Ovary (tissue), 9 donors: ENCODE data around the gene TC2N. TPM values are rescaled to one million over a fixed set of nuclear protein-coding genes. Genes with fewer than 3 reads are reported as not detected.
"Not testable (repeated sequence)": the region's sequence is repeated elsewhere in the genome, so short reads cannot be mapped to it uniquely, and the experiment has no call there.

Experiments used
- DNase-seq, 5 donors: peaks; one replicate each; pipeline ENCODE4 v3.0.0-alpha.2; 2019 to 2020
- H3K27ac ChIP-seq, 2 donors: fragments of 200-600 bp; one replicate each; pipeline versions ENCODE4 v1.5.1 to v1.8.0; 2019 to 2022
- H3K27me3 ChIP-seq: fragments of 200-600 bp; one replicate; pipeline ENCODE4 v1.8.0; 2022
- H3K36me3 ChIP-seq: fragments of 200-600 bp; sonication (generic); one replicate; pipeline ENCODE4 v1.5.1; 2019
- H3K4me1 ChIP-seq: one replicate; pipeline ENCODE4 v1.8.1; 2013; ENCODE audit warnings: mild to moderate bottlenecking, moderate library complexity; ENCODE audit not compliant: insufficient read depth
- H3K4me3 ChIP-seq: fragments of 200-600 bp; sonication (generic); one replicate; pipeline ENCODE4 v1.5.1; 2017
- H3K9me3 ChIP-seq, 2 donors: fragments of 200-600 bp in 1 of 2; sonication (generic) in 1 of 2; one replicate each; pipeline versions ENCODE4 v1.5.1 to v1.8.1; 2013 to 2019; ENCODE audit warnings: mild to moderate bottlenecking in 1 of 2, moderate library complexity in 1 of 2
- EP300 ChIP-seq: sonication (generic); formaldehyde crosslinking; IDR thresholded peaks from one replicate; pipeline ENCODE4 v1.6.1; 2017; ENCODE audit warnings: antibody characterized with exemption
- POLR2A ChIP-seq: fragments of 450-650 bp; IDR thresholded peaks from one replicate; pipeline ENCODE4 v1.6.1; 2017; ENCODE audit warnings: antibody characterized with exemption, mild to moderate bottlenecking, moderate library complexity
- WGBS, 3 donors: extraction: QIAGEN DNeasy Blood & Tissue Kit in 1 of 3; methylation state at CpG; one replicate each; pipeline versions ENCODE4 v1.1.5 to v1.1.7; 2013 to 2017; 5-methylcytosine and 5-hydroxymethylcytosine counted together
- intact Hi-C, 4 donors: fragments of 100-400 bp; cut with DNase I; formaldehyde crosslinking; loops; one replicate each; pipeline versions ENCODE4 v1.11.0 to v1.15.1; 2022 to 2023
- polyA plus RNA-seq, 2 donors: library from polyadenylated mRNA; stranded (reverse); fragments of 200-250 nt in 1 of 2; fragments of 350-450 nt in 1 of 2; fragmentation: Illumina TruSeq in 1 of 2; extraction: RNeasy Lipid Tissue Mini Kit (QIAGEN cat#74804) in 1 of 2; gene quantifications; one replicate each; pipeline ENCODE4 v1.2.3, GENCODE V29; 2013 to 2014
- total RNA-seq, 7 donors: library from RNA; depleted of rRNA in 2 of 7; stranded (reverse); fragments of >200 nt in 2 of 7; fragmentation: NEBNext Ultra II Directional in 3 of 7; extraction: Animal tissue kit (Norgen Biotek cat#: 25700) in 3 of 7; gene quantifications; one replicate each; pipeline versions ENCODE4 v1.1.0 to v1.2.4, GENCODE V29; 2016 to 2023
- TF ChIP-seq, protein P1 (sequence below), 3 donors: fragments of 450-650 bp in 2 of 3; fragments of 200-600 bp in 1 of 3; IDR thresholded peaks; one replicate each; pipeline versions ENCODE4 v1.5.1 to v1.8.0; 2016 to 2022; ENCODE audit warnings: antibody characterized with exemption in 3 of 3, mild to moderate bottlenecking in 1 of 3
- donor health status: DM: no; HTN: no; CAD: no; lungs with moderate emphysema.
- donor health status: DM: no; HTN: no; CAD: no.
- donor health status: Bipolar disorder and iron deficiency.
- donor health status: DM: yes; HTN: yes; CAD: no.
- donor health status: DM: no; HTN: no; CAD: no.
- donor health status: DM: yes; HTN: yes; CAD: no.

The TC2N gene
- total and polyA plus RNA-seq, 9 donors = 2.2 to 81.7 (median 12.4) TPM

DNA sequence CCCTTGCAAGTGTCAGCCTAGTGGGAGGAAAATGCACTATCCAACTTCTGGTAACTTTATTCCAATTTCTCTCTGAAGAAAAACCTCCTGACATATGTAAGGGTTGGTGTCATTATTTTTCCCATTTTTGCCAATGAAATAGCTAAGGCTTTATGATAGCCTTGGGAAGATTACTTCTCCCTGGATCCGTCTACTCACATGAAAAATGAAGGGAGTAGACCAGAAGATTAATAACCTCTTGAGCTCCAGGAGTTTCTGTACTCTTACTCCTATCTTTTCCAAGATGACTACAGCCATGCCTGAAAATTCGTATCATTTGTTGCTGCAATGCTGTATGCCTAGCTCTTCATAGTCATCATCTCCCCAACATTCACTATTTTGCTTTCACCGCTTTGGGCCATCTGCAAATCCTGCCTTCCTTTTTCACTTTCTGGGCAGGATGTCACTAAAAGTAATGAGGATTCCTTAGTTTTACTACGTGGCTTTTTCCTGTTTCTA is 18.8 kb downstream of the TC2N start:
- TF ChIP-seq POLR2A (no peak), EP300 (no peak)
- TF ChIP-seq, protein P1, sequence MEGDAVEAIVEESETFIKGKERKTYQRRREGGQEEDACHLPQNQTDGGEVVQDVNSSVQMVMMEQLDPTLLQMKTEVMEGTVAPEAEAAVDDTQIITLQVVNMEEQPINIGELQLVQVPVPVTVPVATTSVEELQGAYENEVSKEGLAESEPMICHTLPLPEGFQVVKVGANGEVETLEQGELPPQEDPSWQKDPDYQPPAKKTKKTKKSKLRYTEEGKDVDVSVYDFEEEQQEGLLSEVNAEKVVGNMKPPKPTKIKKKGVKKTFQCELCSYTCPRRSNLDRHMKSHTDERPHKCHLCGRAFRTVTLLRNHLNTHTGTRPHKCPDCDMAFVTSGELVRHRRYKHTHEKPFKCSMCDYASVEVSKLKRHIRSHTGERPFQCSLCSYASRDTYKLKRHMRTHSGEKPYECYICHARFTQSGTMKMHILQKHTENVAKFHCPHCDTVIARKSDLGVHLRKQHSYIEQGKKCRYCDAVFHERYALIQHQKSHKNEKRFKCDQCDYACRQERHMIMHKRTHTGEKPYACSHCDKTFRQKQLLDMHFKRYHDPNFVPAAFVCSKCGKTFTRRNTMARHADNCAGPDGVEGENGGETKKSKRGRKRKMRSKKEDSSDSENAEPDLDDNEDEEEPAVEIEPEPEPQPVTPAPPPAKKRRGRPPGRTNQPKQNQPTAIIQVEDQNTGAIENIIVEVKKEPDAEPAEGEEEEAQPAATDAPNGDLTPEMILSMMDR (IDR thresholded peaks at IDR 0.05) = no peak
- intact Hi-C loops = no loop called here
- H3K36me3 ChIP-seq = no peaks in the 10 kb centered on the region
- H3K27ac ChIP-seq = no peak overlapping the region
- H3K4me1 ChIP-seq = peaks cover 4% of the 10 kb centered on the region
- no peak overlapping the region for H3K4me3 ChIP-seq
- no peak for DNase-seq
- WGBS, 3 donors = 52 to 77% (median 73%) methylated on average over 4 of the region's 4 CpGs
- no peaks in the 10 kb centered on the region for H3K9me3 ChIP-seq
- no peaks in the 10 kb centered on the region for H3K27me3 ChIP-seq

DNA sequence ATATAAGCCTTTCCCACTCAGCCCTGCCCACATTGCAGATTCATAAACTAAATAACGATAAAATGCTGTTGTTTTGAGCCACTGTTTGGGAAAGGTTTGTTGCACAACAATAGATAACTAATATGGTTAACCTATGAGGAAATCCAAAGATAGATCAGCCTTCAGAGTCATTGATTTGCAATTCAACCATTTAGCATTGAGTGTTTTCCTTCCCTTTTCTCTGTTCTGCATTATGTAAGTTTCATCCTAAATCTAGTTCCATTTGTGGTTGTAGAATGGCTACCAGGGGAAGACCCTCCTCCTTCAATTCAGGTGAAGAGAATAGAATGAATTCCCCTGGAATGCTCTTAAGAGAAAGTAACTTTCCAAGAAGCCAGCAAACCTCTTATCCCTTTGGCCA is 19.6 kb downstream of the TC2N start:
- WGBS, 3 donors = 72 to 79% (median 78%) methylated on average over 1 of the region's 1 CpG
- no peaks in the 10 kb centered on the region for H3K9me3 ChIP-seq
- DNase-seq = no peak
- H3K4me3 ChIP-seq = no peak overlapping the region
- H3K36me3 ChIP-seq = no peaks in the 10 kb centered on the region
- intact Hi-C loops = no loop called here
- H3K27me3 ChIP-seq = no peaks in the 10 kb centered on the region
- TF ChIP-seq, protein P1 (IDR thresholded peaks at IDR 0.05) = no peak
- no peak for TF ChIP-seq EP300
- no peak for TF ChIP-seq POLR2A
- no peaks in the 10 kb centered on the region for H3K4me1 ChIP-seq
- H3K27ac ChIP-seq = no peak overlapping the region

DNA sequence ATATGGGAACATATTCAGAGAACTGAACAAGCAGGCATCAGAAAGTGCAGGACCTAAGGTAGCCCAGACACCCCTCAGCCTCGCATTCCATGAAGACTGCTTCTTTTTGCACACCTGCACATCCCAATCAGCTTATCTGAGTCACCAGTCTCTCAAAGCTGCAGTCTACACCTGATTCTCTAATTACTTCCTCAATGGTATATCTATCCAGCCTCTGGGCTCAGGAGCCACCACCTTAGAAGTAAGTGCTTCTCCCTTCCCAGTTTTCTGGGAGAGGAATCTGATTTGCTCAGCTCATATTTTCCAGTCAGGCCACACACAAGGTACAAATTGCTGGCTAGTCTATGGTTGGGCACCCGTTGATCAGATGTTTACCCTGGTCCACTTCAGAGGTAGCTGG is 21.7 kb downstream of the TC2N start:
- no peaks in the 10 kb centered on the region for H3K36me3 ChIP-seq
- no peak overlapping the region for H3K4me3 ChIP-seq
- no peaks in the 10 kb centered on the region for H3K9me3 ChIP-seq
- intact Hi-C loops = no loop called here
- 92 to 93% (median 92%) methylated on average over 2 of the region's 2 CpGs for WGBS, 3 donors
- H3K4me1 ChIP-seq = no peaks in the 10 kb centered on the region
- no peak overlapping the region for H3K27ac ChIP-seq
- H3K27me3 ChIP-seq = no peaks in the 10 kb centered on the region
- DNase-seq = no peak
- TF ChIP-seq, protein P1 (IDR thresholded peaks at IDR 0.05) = no peak
- TF ChIP-seq POLR2A = no peak
- TF ChIP-seq EP300 = no peak

DNA sequence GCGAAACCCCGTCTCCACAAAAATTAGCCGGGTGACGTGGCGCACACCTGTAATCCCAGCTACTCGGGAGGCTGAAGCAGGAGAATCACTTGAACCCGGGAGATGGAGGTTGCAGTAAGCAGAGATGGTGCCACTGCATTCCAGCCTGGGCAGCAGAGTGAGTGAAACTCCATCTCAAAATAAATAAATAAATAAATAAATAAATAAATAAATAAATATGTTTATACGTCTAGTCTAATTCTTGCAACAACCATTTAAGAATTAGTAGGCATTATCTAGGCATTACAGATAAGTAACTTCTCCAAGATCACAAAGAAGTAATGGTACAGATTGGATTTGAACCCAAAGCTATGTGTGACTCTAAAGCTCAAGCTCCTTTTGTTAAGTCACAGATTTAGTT is 22.3 kb downstream of the TC2N start:
- DNase-seq, H3K27ac ChIP-seq, H3K27me3 ChIP-seq, intact Hi-C loops, H3K36me3 ChIP-seq, H3K9me3 ChIP-seq, H3K4me3 ChIP-seq, H3K4me1 ChIP-seq: not testable (repeated sequence)
- WGBS, 3 donors = 94 to 97% (median 95%) methylated on average over 8 of the region's 8 CpGs

DNA sequence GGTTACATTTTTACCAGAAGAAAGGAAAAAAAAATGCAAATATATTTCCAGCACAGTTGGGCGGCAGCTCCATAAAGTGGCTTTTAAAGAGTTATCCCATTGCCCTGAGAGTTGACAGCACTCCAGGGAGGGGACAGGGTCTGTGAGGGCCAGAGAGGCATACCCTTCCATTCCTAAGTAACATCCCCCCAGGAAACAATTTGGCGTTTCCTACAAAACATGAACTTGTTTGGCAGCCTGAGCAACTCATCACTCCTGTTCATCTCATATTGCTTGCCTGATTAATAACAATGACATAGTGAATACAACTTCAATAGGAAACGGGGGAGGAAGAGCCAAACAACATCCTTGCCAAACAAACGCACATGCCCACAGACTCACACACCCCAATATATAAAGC is 23.3 kb downstream of the TC2N start:
- intact Hi-C loops = no loop called here
- H3K4me3 ChIP-seq = no peak overlapping the region
- no peaks in the 10 kb centered on the region for H3K4me1 ChIP-seq
- no peaks in the 10 kb centered on the region for H3K36me3 ChIP-seq
- 68 to 75% (median 71%) methylated on average over 4 of the region's 4 CpGs for whole genome bisulfite sequencing, 3 donors
- DNase-seq = no peak
- TF ChIP-seq POLR2A = no peak
- no peak for TF ChIP-seq EP300
- TF ChIP-seq, protein P1 (IDR thresholded peaks at IDR 0.05) = no peak
- H3K27ac ChIP-seq = no peak overlapping the region
- H3K9me3 ChIP-seq = no peaks in the 10 kb centered on the region
- no peaks in the 10 kb centered on the region for H3K27me3 ChIP-seq
